ENCODE measurements around the gene C1orf94.
"Not testable (repeated sequence)": the region's sequence is repeated elsewhere in the genome, so short reads cannot be mapped to it uniquely, and the experiment has no call there.

C1orf94 gene

GRCh38 chr1:34165422-34165921 is 11.2 kb upstream of the C1orf94 start:
- FAIRE-seq = no peak

- FAIRE-seq = no peak
Observed at GRCh38 chr1:34166191-34166624, 10.5 kb upstream of the C1orf94 start.

- FAIRE-seq = no peak
Observed at GRCh38 chr1:34166625-34167361, 9.9 kb upstream of the C1orf94 start.

GRCh38 chr1:34167389-34167788 is 9.3 kb upstream of the C1orf94 start:
- FAIRE-seq = no peak

- FAIRE-seq = no peak
Observed at GRCh38 chr1:34175744-34176143, 963 bp upstream of the C1orf94 start.

- FAIRE-seq = no peak
Observed at GRCh38 chr1:34178072-34178471, 1.4 kb downstream of the C1orf94 start.

GRCh38 chr1:34183381-34183780 is 6.7 kb downstream of the C1orf94 start:
- FAIRE-seq = not testable (repeated sequence)

- FAIRE-seq = no peak
Observed at GRCh38 chr1:34186741-34187494, 10.2 kb downstream of the C1orf94 start.

- FAIRE-seq = no peak
Observed at GRCh38 chr1:34188418-34188817, 11.7 kb downstream of the C1orf94 start.

- FAIRE-seq = no peak
Observed at GRCh38 chr1:34188985-34189384, 12.3 kb downstream of the C1orf94 start.

- FAIRE-seq = no peak
Observed at GRCh38 chr1:34190692-34191091, 14.0 kb downstream of the C1orf94 start.

- no peak for FAIRE-seq
Observed at GRCh38 chr1:34192621-34193020, 15.9 kb downstream of the C1orf94 start.

GRCh38 chr1:34199927-34200326 is 23.2 kb downstream of the C1orf94 start:
- no peak for FAIRE-seq

- FAIRE-seq = no peak
Observed at GRCh38 chr1:34212673-34213072, 36.0 kb downstream of the C1orf94 start.

- FAIRE-seq = no peak
Observed at GRCh38 chr1:34213956-34214355, 37.2 kb downstream of the C1orf94 start.

- no peak for FAIRE-seq
Observed at GRCh38 chr1:34231441-34231840, 54.7 kb downstream of the C1orf94 start.

GRCh38 chr1:34235594-34235993 is 58.9 kb downstream of the C1orf94 start:
- no peak for FAIRE-seq

- FAIRE-seq = no peak
Observed at GRCh38 chr1:34236089-34236488, 59.4 kb downstream of the C1orf94 start.

GRCh38 chr1:34237151-34237815 is 60.6 kb downstream of the C1orf94 start:
- no peak for FAIRE-seq

GRCh38 chr1:34245967-34246366 is 69.3 kb downstream of the C1orf94 start:
- FAIRE-seq = no peak

- FAIRE-seq = no peak
Observed at GRCh38 chr1:34250342-34250741, 73.6 kb downstream of the C1orf94 start.

GRCh38 chr1:34262023-34262853 is 85.5 kb downstream of the C1orf94 start:
- FAIRE-seq = no peak

- FAIRE-seq = no peak
Observed at GRCh38 chr1:34262921-34263320, 86.2 kb downstream of the C1orf94 start.

Measured in G401.6 (cell line).